ENCODE measurements around the gene PIP5KL1. TPM values are rescaled to one million over a fixed set of nuclear protein-coding genes. Genes with fewer than 3 reads are reported as not detected.

The PIP5KL1 gene
- total RNA-seq, 1 donor from 2014 or later, result 4.9 TPM

- no peak for DNase-seq (ENCODE audit: low spot score)
These were observed 710 bp upstream of the PIP5KL1 start for GRCh38 chr9:127931092-127931881.

- DNase-seq (ENCODE audit: low spot score), result no peak
These were observed 975 bp downstream of the PIP5KL1 start for GRCh38 chr9:127929625-127929979.

- no peak for DNase-seq (ENCODE audit: low spot score)
These were observed 1.6 kb downstream of the PIP5KL1 start for GRCh38 chr9:127928676-127929624.

GRCh38 chr9:127927988-127928675 is 2.4 kb downstream of the PIP5KL1 start:
- DNase-seq (ENCODE audit: low spot score), result no peak

GRCh38 chr9:127927201-127927987 is 3.2 kb downstream of the PIP5KL1 start:
- peak; percentile 64 for DNase-seq (ENCODE audit: low spot score)

- no peak for DNase-seq (ENCODE audit: low spot score)
These were observed 3.7 kb downstream of the PIP5KL1 start for GRCh38 chr9:127926906-127927200.

- DNase-seq (ENCODE audit: low spot score), result no peak
These were observed 4.3 kb downstream of the PIP5KL1 start for GRCh38 chr9:127925959-127926905.

- no peak for DNase-seq (ENCODE audit: low spot score)
These were observed 5.7 kb downstream of the PIP5KL1 start for GRCh38 chr9:127924736-127925444.

- no peak for DNase-seq (ENCODE audit: low spot score)
These were observed 6.8 kb downstream of the PIP5KL1 start for GRCh38 chr9:127923771-127924170.

GRCh38 chr9:127923046-127923445 is 7.5 kb downstream of the PIP5KL1 start:
- no peak for DNase-seq (ENCODE audit: low spot score)

GRCh38 chr9:127921557-127922120 is 8.9 kb downstream of the PIP5KL1 start:
- peak; percentile 74 for DNase-seq (ENCODE audit: low spot score)

GRCh38 chr9:127920794-127921193 is 9.8 kb downstream of the PIP5KL1 start:
- no peak for DNase-seq (ENCODE audit: low spot score)

- peak; percentile 89 for DNase-seq (ENCODE audit: low spot score)
These were observed 11.2 kb downstream of the PIP5KL1 start for GRCh38 chr9:127919253-127919815.

- no peak for DNase-seq (ENCODE audit: low spot score)
These were observed 12.1 kb downstream of the PIP5KL1 start for GRCh38 chr9:127918183-127919107.

- DNase-seq (ENCODE audit: low spot score), result no peak
These were observed 13.0 kb downstream of the PIP5KL1 start for GRCh38 chr9:127917603-127918002.

GRCh38 chr9:127916720-127917581 is 13.6 kb downstream of the PIP5KL1 start, which contains the start of gene ST6GALNAC4:
TSS of gene ST6GALNAC4 (minus strand) at chr9:127917041. CDS start at chr9:127916419, 622 bp downstream.
- peak; percentile 95 for DNase-seq (ENCODE audit: low spot score)

Data from mucosa of gallbladder (tissue), 1 donor.